Measurements from ENCODE around the gene AXIN2. TPM values are rescaled to one million over a fixed set of nuclear protein-coding genes. Genes with fewer than 3 reads are reported as not detected.
"Not testable (repeated sequence)": the region's sequence is repeated elsewhere in the genome, so short reads cannot be mapped to it uniquely, and the experiment has no call there.

Gene AXIN2
- total RNA-seq, 1 experiment from 2014 or later = 10.7 TPM

GRCh38 chr17:65529040-65529633, 32.3 kb downstream of the AXIN2 start:
- no peak for TF ChIP-seq CTCF (conservative IDR thresholded peaks at IDR 0.05; ENCODE audit: low read depth, low read length)
- no peak for TF ChIP-seq EZH2 (IDR thresholded peaks at IDR 0.05; ENCODE audit: borderline replicate concordance, low read depth, low read length, poor library complexity, severe bottlenecking)
- CTCF ChIA-PET = no interaction called here
- BruUV-seq (replicated peaks) = TSS peak; percentile 44

GRCh38 chr17:65527857-65528591, 33.4 kb downstream of the AXIN2 start:
- no peak for DNase-seq (ENCODE audit: low spot score)
- POLR2A ChIA-PET (ENCODE audit: low non-redundant PET) = no interaction called here
- H3K9me3 ChIP-seq (ENCODE audit: low read depth, low read length, poor library complexity, severe bottlenecking) = no peaks in the 10 kb centered on the region
- TF ChIP-seq CTCF (conservative IDR thresholded peaks at IDR 0.05; ENCODE audit: low read depth, low read length) = no peak
- TF ChIP-seq EZH2 (IDR thresholded peaks at IDR 0.05; ENCODE audit: borderline replicate concordance, low read depth, low read length, poor library complexity, severe bottlenecking) = no peak
- peaks cover 12% of the 10 kb centered on the region for H3K4me1 ChIP-seq (ENCODE audit: insufficient read depth, low read length, poor library complexity, severe bottlenecking)
- intact Hi-C loops (cut with micrococcal nuclease; ENCODE audit: unreplicated experiment) = no loop called here
- no peaks in the 10 kb centered on the region for H3K27me3 ChIP-seq (replicated peaks; ENCODE audit: insufficient read depth, low read depth, low read length, poor library complexity)
- no TSS peak for BruUV-seq (replicated peaks)
- no peak overlapping the region for H3K4me3 ChIP-seq (ENCODE audit: low read depth, low read length, poor library complexity, severe bottlenecking)
- CTCF ChIA-PET = no interaction called here
- no peak overlapping the region for H3K27ac ChIP-seq (ENCODE audit: low read depth, low read length, poor library complexity, severe bottlenecking)
- no peaks in the 10 kb centered on the region for H3K36me3 ChIP-seq (ENCODE audit: insufficient read depth, low read length, poor library complexity, severe bottlenecking)

More at GRCh38 chr17:65529040-65529633, 32.3 kb downstream of the AXIN2 start:
- Histone ChIP-seq H3K4me3 (ENCODE audit: low read depth, low read length, poor library complexity, severe bottlenecking) (no peak overlapping the region), H3K4me1 (ENCODE audit: insufficient read depth, low read length, poor library complexity, severe bottlenecking) (peaks cover 8% of the 10 kb centered on the region), H3K27ac (ENCODE audit: low read depth, low read length, poor library complexity, severe bottlenecking) (no peak overlapping the region), H3K27me3 (replicated peaks; ENCODE audit: insufficient read depth, low read depth, low read length, poor library complexity) (no peaks in the 10 kb centered on the region), H3K9me3 (ENCODE audit: low read depth, low read length, poor library complexity, severe bottlenecking) (no peaks in the 10 kb centered on the region), H3K36me3 (ENCODE audit: insufficient read depth, low read length, poor library complexity, severe bottlenecking) (no peaks in the 10 kb centered on the region)
- POLR2A ChIA-PET (ENCODE audit: low non-redundant PET) = no interaction called here
- intact Hi-C loops (cut with micrococcal nuclease; ENCODE audit: unreplicated experiment) = no loop called here
- DNase-seq (ENCODE audit: low spot score) = no peak

- ChIA-PET POLR2A (ENCODE audit: low non-redundant PET) (no interaction called here), CTCF (no interaction called here)
- intact Hi-C loops (cut with micrococcal nuclease; ENCODE audit: unreplicated experiment) = no loop called here
Measured at GRCh38 chr17:65527381-65527780, 34.1 kb downstream of the AXIN2 start.

GRCh38 chr17:65526854-65527253, 34.6 kb downstream of the AXIN2 start:
- H3K9me3 ChIP-seq (ENCODE audit: low read depth, low read length, poor library complexity, severe bottlenecking); BruUV-seq (replicated peaks); H3K36me3 ChIP-seq (ENCODE audit: insufficient read depth, low read length, poor library complexity, severe bottlenecking); H3K4me3 ChIP-seq (ENCODE audit: low read depth, low read length, poor library complexity, severe bottlenecking); CTCF ChIA-PET; DNase-seq (ENCODE audit: low spot score); H3K27me3 ChIP-seq (replicated peaks; ENCODE audit: insufficient read depth, low read depth, low read length, poor library complexity); POLR2A ChIA-PET (ENCODE audit: low non-redundant PET); H3K27ac ChIP-seq (ENCODE audit: low read depth, low read length, poor library complexity, severe bottlenecking); intact Hi-C loops (cut with micrococcal nuclease; ENCODE audit: unreplicated experiment): not testable (repeated sequence)
- H3K4me1 ChIP-seq (ENCODE audit: insufficient read depth, low read length, poor library complexity, severe bottlenecking) = peaks cover 12% of the 10 kb centered on the region

More at GRCh38 chr17:65527381-65527780, 34.1 kb downstream of the AXIN2 start:
- H3K36me3 ChIP-seq (ENCODE audit: insufficient read depth, low read length, poor library complexity, severe bottlenecking) = no peaks in the 10 kb centered on the region
- BruUV-seq (replicated peaks) = no TSS peak
- H3K27me3 ChIP-seq (replicated peaks; ENCODE audit: insufficient read depth, low read depth, low read length, poor library complexity) = no peaks in the 10 kb centered on the region
- no peak for DNase-seq (ENCODE audit: low spot score)
- no peaks in the 10 kb centered on the region for H3K9me3 ChIP-seq (ENCODE audit: low read depth, low read length, poor library complexity, severe bottlenecking)
- peaks cover 12% of the 10 kb centered on the region for H3K4me1 ChIP-seq (ENCODE audit: insufficient read depth, low read length, poor library complexity, severe bottlenecking)
- TF ChIP-seq EZH2 (IDR thresholded peaks at IDR 0.05; ENCODE audit: borderline replicate concordance, low read depth, low read length, poor library complexity, severe bottlenecking) (no peak), CTCF (conservative IDR thresholded peaks at IDR 0.05; ENCODE audit: low read depth, low read length) (no peak)
- H3K4me3 ChIP-seq (ENCODE audit: low read depth, low read length, poor library complexity, severe bottlenecking) = no peak overlapping the region
- H3K27ac ChIP-seq (ENCODE audit: low read depth, low read length, poor library complexity, severe bottlenecking) = no peak overlapping the region
